Measurements from ENCODE around the gene ACAP3.

Gene ACAP3

DNA sequence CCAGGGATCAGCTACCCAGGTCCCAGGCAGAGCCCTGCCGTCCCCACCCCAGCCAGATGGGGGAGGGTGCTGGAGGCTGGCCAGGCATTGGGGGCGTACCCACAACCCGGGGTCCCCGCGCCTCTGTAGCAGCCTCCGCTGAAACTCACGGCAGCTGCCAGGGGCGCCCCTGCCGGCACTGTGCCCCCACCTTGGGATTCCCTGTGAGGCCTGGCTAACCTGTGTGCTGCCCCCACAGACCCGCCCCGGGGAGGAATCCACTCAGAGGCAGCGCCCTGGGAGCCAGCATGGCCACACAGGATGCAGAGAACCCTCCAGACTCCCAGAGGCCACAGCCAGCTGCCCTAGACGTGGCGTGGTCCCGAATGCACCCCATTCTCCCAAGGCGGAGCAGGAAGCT lies 37.7 kb upstream of the ACAP3 start:
- DNase-seq = no peak
- in situ Hi-C loops (cut with MboI; ENCODE audit: low pct_unique_long_range_greater_than_20kb, low sequenced_read_pairs) = no loop called here

- no peak for DNase-seq
- in situ Hi-C loops (cut with MboI; ENCODE audit: low pct_unique_long_range_greater_than_20kb, low sequenced_read_pairs) = no loop called here
Measured at GRCh38 chr1:1344655-1345361, 37.1 kb upstream of the ACAP3 start.

- in situ Hi-C loops (cut with MboI; ENCODE audit: low pct_unique_long_range_greater_than_20kb, low sequenced_read_pairs) = no loop called here
- no peak for DNase-seq
Measured at GRCh38 chr1:1343811-1344421, 36.2 kb upstream of the ACAP3 start.

DNA sequence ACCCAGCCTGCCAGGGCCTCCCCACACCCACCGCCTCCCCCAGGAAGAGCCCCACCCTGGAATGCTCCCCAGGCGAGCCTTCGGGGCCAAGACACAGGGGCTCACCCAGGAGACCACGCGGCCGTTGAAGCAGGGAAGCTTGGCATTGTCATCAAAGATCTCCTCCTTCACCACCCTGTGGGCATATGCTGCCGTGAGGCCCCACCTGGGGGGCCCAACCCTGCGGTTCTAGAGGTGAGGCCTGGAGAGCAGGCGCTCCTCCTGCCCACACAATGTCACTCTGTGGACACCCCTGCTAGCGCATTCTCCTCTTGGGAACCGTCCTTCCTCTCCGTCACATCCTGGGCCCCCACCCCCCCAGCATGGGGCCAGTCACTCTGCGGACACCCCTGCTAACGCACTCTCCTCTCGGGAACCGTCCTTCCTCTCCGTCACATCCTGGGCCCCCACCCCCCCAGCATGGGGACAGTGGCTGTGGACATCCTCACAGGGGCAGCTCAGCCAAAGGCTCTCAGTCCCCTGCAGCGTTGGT lies 34.9 kb upstream of the ACAP3 start:
- in situ Hi-C loops (cut with MboI; ENCODE audit: low pct_unique_long_range_greater_than_20kb, low sequenced_read_pairs) = no loop called here
- DNase-seq = no peak

GRCh38 chr1:1342061-1342562 lies 34.4 kb upstream of the ACAP3 start:
- in situ Hi-C loops (cut with MboI; ENCODE audit: low pct_unique_long_range_greater_than_20kb, low sequenced_read_pairs) = no loop called here
- no peak for DNase-seq

DNA sequence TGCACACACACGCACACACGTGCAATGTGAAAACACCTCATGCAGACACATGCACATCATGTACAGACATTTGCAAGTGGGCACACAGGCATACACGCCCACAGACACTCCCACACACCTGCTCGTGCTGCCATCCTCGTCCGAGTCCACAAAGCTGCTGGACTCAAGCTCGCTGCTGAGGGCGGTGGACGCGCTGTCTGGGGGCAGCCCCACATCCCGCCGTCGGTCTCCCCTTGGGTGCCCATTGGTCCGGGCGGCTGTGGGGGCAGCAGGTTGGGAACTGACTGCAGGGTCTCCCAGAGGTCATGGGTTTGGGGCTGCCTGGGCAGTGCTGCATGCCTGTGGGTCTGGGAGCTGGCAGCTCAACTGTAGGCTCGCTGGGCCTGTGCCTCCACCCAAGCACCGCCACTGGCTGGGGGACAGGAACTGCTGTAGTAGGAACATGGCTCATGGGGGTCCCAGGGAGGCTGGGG lies 33.9 kb upstream of the ACAP3 start:
- DNase-seq = no peak
- in situ Hi-C loops (cut with MboI; ENCODE audit: low pct_unique_long_range_greater_than_20kb, low sequenced_read_pairs) = no loop called here

GRCh38 chr1:1340791-1341548 lies 33.2 kb upstream of the ACAP3 start:
- no peak for DNase-seq
- in situ Hi-C loops (cut with MboI; ENCODE audit: low pct_unique_long_range_greater_than_20kb, low sequenced_read_pairs) = no loop called here

GRCh38 chr1:1340185-1340584 lies 32.5 kb upstream of the ACAP3 start:
- in situ Hi-C loops (cut with MboI; ENCODE audit: low pct_unique_long_range_greater_than_20kb, low sequenced_read_pairs) = no loop called here
- DNase-seq = no peak

GRCh38 chr1:1338278-1338677 lies 30.5 kb upstream of the ACAP3 start:
- in situ Hi-C loops (cut with MboI; ENCODE audit: low pct_unique_long_range_greater_than_20kb, low sequenced_read_pairs) = no loop called here
- DNase-seq = no peak

DNA sequence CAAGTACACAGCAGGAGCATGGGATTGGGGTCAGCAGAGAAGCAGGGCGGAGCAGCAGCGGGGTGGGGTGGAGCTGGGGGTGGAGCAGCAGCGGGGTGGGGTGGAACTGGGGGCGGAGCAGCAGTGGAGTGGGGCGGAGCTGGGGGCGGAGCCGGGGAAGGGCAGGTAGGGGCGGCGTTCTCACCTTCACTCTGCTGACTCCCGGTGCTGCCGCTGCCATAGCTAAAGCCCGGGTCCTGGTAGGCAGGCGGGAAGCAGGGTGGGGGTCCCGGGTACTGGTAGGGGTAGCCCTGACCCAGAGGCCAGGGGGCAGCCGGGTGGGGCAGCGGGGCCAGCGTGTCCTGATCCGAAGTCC lies 30.0 kb upstream of the ACAP3 start:
- in situ Hi-C loops (cut with MboI; ENCODE audit: low pct_unique_long_range_greater_than_20kb, low sequenced_read_pairs) = no loop called here

DNA sequence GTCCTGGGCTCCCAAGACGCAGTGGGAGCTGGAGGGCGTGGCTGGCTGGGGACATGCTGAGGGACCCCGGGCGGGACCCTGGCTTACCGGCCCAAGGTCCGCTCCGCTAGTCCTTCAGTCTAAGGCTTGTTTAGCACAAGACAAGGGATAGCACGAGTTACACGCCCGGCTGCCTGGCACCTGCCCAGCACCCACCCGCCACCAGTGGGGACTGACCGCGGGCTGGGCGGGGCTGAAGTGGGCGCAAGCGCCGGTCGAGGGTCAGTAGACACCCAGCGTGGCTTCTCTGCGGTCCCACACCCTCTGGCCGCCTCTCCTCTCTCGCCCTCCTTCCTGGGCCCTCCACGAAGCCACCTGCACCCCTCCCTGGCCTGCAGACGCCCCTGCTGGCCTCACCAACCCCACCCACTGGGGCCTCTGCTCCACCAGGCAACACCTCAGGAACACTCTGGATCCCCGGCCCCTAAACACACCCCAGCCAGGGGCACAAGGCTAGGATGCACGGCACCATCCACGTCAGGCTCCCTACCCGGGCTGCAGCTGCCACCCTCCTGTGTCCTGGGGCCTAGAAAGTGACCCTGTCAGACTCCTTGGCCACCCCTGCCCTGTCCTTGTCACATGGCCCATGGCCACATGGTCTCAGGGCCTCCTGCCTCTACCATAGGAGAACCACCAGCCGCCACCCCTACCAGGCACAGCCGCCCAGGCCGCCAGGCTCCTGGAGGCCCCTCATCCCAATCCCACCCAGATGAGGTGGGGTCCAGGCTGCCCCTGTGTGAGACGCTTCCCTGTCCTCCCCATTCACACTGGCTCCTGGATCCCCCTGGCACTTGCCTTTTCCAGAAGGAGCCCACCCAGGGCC lies 29.4 kb upstream of the ACAP3 start:
- in situ Hi-C loops (cut with MboI; ENCODE audit: low pct_unique_long_range_greater_than_20kb, low sequenced_read_pairs) = no loop called here
- DNase-seq = no peak

More for the DNA sequence above, 30.0 kb upstream of the ACAP3 start:
- DNase-seq = no peak

DNA sequence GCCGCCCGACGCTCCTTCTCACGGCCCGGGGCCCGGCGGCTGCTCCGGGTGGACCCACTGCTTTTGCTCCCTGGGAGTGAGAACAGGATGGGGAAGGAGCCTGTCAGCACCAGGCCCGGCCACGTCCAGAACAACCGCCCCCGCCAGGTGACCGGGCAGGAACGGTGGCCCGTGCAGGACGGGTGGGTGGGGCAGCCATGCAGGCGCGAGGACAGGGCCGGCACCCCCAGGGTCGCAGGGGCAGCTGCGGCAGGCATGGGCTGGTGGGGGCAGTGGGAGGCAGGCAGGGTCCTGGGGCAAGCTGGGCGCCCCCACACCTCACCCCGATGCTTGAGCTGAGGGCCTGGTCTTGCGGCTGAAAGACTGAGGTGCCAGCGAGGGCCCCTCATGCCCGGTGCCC lies 28.7 kb upstream of the ACAP3 start:
- DNase-seq = no peak
- in situ Hi-C loops (cut with MboI; ENCODE audit: low pct_unique_long_range_greater_than_20kb, low sequenced_read_pairs) = no loop called here

- DNase-seq = no peak
- in situ Hi-C loops (cut with MboI; ENCODE audit: low pct_unique_long_range_greater_than_20kb, low sequenced_read_pairs) = no loop called here
Measured at GRCh38 chr1:1335792-1336248, 28.1 kb upstream of the ACAP3 start.

DNA sequence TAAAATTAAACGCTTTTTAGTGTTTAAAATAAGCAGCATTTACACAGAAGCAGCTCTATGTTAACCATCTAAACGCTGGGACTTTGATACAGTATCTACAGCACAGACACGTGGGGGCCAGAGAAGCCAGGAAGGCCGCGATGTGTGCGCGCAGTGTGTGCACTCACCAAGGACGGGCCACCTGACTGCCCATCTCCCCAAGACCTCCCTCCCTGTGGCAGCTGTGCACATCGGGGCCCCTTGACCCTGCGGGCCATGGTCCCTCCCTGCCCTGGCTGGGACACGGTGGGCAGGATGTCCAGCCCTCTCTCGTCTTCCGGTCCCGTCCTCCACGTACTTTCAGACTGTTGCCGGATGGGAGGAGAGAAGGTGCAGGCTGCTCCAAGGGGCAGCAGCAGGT lies 27.6 kb upstream of the ACAP3 start:
- DNase-seq = no peak
- in situ Hi-C loops (cut with MboI; ENCODE audit: low pct_unique_long_range_greater_than_20kb, low sequenced_read_pairs) = no loop called here

GRCh38 chr1:1334835-1335234 lies 27.1 kb upstream of the ACAP3 start:
- no peak for DNase-seq
- in situ Hi-C loops (cut with MboI; ENCODE audit: low pct_unique_long_range_greater_than_20kb, low sequenced_read_pairs) = no loop called here

DNA sequence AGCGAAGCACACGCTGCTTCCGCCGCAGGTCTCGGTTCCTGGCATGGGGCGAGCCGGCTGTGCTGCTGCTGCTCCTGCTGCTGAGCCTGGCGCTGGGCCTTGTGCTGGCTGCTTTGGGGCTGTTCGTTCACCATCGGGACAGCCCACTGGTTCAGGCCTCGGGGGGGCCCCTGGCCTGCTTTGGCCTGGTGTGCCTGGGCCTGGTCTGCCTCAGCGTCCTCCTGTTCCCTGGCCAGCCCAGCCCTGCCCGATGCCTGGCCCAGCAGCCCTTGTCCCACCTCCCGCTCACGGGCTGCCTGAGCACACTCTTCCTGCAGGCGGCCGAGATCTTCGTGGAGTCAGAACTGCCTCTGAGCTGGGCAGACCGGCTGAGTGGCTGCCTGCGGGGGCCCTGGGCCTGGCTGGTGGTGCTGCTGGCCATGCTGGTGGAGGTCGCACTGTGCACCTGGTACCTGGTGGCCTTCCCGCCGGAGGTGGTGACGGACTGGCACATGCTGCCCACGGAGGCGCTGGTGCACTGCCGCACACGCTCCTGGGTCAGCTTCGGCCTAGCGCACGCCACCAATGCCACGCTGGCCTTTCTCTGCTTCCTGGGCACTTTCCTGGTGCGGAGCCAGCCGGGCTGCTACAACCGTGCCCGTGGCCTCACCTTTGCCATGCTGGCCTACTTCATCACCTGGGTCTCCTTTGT lies 26.0 kb upstream of the ACAP3 start:
- DNase-seq = no peak
- in situ Hi-C loops (cut with MboI; ENCODE audit: low pct_unique_long_range_greater_than_20kb, low sequenced_read_pairs) = no loop called here

DNA sequence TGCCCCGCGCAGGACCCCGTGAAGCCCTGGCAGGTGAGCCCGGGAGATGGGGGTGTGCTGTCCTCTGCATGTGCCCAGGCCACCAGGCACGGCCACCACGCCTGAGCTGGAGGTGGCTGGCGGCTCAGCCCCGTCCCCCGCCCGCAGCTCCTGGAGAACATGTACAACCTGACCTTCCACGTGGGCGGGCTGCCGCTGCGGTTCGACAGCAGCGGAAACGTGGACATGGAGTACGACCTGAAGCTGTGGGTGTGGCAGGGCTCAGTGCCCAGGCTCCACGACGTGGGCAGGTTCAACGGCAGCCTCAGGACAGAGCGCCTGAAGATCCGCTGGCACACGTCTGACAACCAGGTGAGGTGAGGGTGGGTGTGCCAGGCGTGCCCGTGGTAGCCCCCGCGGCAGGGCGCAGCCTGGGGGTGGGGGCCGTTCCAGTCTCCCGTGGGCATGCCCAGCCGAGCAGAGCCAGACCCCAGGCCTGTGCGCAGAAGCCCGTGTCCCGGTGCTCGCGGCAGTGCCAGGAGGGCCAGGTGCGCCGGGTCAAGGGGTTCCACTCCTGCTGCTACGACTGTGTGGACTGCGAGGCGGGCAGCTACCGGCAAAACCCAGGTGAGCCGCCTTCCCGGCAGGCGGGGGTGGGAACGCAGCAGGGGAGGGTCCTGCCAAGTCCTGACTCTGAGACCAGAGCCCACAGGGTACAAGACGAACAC lies 25.2 kb upstream of the ACAP3 start:
- no peak for DNase-seq
- in situ Hi-C loops (cut with MboI; ENCODE audit: low pct_unique_long_range_greater_than_20kb, low sequenced_read_pairs) = no loop called here

Data from KBM-7 (cell line).